Activated CD4-positive, alpha-beta T cell treated with anti-CD3 and anti-CD28 coated beads, Interleukin-2, amount 10 ng/mL, durations not matched to agents 24 days and 14 days (primary cell): Measurements from ENCODE around the gene PITPNC1. TPM values are rescaled to one million over a fixed set of nuclear protein-coding genes. Genes with fewer than 3 reads are reported as not detected.
"Not testable (repeated sequence)": the region's sequence is repeated elsewhere in the genome, so short reads cannot be mapped to it uniquely, and the experiment has no call there.

Experiments used
- DNase-seq: peaks from one replicate; pipeline ENCODE4 v3.0.0; 2022
- H3K27ac Mint-ChIP-seq: one replicate; pipeline ENCODE4 v1.8.0; 2022; ENCODE audit warnings: mild to moderate bottlenecking, mixed read lengths
- H3K27me3 Mint-ChIP-seq: one replicate; pipeline ENCODE4 v1.8.0; 2022; ENCODE audit warnings: mixed read lengths
- H3K36me3 Mint-ChIP-seq: one replicate; pipeline ENCODE4 v1.8.0; 2022; ENCODE audit warnings: low read depth, mild to moderate bottlenecking, mixed read lengths
- H3K4me1 Mint-ChIP-seq: one replicate; pipeline ENCODE4 v1.8.0; 2021; ENCODE audit warnings: mixed read lengths
- H3K4me3 Mint-ChIP-seq: one replicate; pipeline ENCODE4 v1.8.0; 2022; ENCODE audit warnings: mild to moderate bottlenecking, moderate library complexity, mixed read lengths
- H3K9me3 Mint-ChIP-seq: one replicate; pipeline ENCODE4 v1.8.0; 2021; ENCODE audit warnings: mixed read lengths
- intact Hi-C: fragments of 100-400 bp; cut with micrococcal nuclease; formaldehyde crosslinking; loops from one replicate; pipeline ENCODE4 v1.15.1; 2023
- total RNA-seq: library from RNA; stranded (reverse); gene quantifications from 2 replicates; pipeline ENCODE4 v1.2.3, GENCODE V29; 2022

The PITPNC1 gene
- total RNA-seq, 1 donor from 2014 or later, result 22.3 TPM

DNA sequence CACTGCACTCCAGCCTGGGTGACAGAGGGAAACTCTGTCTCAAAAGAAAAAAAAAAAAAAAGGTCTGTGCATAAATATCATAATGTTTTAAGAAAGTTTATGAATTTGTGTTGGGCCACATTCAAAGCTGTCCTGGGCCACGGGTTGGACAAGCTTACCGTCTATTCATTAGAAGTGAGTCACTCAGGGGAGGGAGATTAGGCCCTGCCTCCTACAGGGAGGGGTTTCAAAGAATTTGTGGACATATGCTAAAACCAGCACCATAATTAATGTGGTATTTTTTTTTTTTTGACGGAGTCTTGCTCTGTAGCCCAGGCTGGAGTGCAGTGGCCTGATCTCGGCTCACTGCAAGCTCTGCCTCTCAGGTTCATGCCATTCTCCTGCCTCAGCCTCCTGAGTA, 95.5 kb downstream of the PITPNC1 start:
- H3K27me3 Mint-ChIP-seq, result not testable (repeated sequence)
- H3K4me1 Mint-ChIP-seq, result peaks cover 54% of the 10 kb centered on the region

DNA sequence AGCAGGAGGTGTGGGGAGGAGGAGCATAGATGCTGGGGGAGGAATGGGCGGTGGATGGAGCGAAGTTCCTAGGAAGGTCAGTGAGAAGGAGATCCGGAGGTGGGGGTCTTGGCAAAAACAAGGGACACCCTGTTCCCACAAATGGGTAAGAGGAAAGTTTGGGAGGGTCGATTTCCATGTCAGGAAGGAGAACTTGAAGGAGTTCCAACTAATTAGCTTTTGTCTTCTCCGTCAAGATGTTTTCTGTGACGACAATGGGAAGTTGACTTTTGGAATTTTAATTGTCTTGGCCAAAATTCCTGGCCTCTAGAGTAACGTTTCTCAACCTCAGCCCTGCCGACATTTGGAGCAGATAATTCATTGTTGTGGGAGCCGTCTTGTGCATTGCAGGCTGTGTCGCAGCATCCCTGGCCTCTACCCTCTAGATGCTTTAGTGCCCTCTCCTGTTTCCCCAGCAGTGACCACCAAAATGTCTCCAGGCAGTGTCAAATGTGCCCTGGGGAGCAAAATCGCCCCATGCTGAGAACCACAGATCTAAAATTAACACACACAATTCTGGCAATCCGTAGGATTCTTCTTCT, 97.1 kb downstream of the PITPNC1 start:
- intact Hi-C loops, result loop anchor here (2.0 kb wide), 3 partner anchors 13 to 215 kb away; no protein-coding TSS in a partner anchor
- peaks cover 5% of the 10 kb centered on the region for H3K9me3 Mint-ChIP-seq
- H3K4me3 Mint-ChIP-seq, result peak overlapping the region; percentile 69
- H3K36me3 Mint-ChIP-seq, result peaks cover 5% of the 10 kb centered on the region
- H3K27ac Mint-ChIP-seq, result peak overlapping the region; percentile 87
- no peak for DNase-seq
- no peaks in the 10 kb centered on the region for H3K27me3 Mint-ChIP-seq
- peaks cover 56% of the 10 kb centered on the region for H3K4me1 Mint-ChIP-seq

More for the DNA sequence above, 95.5 kb downstream of the PITPNC1 start:
- H3K9me3 Mint-ChIP-seq, intact Hi-C loops, DNase-seq, H3K27ac Mint-ChIP-seq, H3K36me3 Mint-ChIP-seq, H3K4me3 Mint-ChIP-seq: not testable (repeated sequence)

- Mint-ChIP-seq H3K36me3 (peaks cover 5% of the 10 kb centered on the region), H3K4me1 (peaks cover 58% of the 10 kb centered on the region), H3K27me3 (no peaks in the 10 kb centered on the region), H3K27ac (peak overlapping the region; percentile 87), H3K9me3 (peaks cover 5% of the 10 kb centered on the region), H3K4me3 (peak overlapping the region; percentile 69)
- intact Hi-C loops, result loop anchor here (1.0 to 2.0 kb wide), 8 partner anchors 15 to 213 kb away; partner anchors contain the start of gene PITPNC1
- peak; percentile 95 for DNase-seq
Measured at GRCh38 chr17:67475161-67475937, 98.3 kb downstream of the PITPNC1 start.

- no peaks in the 10 kb centered on the region for H3K27me3 Mint-ChIP-seq
- no peak overlapping the region for H3K4me3 Mint-ChIP-seq
- H3K36me3 Mint-ChIP-seq, result peaks cover under 1% of the 10 kb centered on the region
- DNase-seq, result peak; percentile 65
- peak overlapping the region; percentile 75 for H3K27ac Mint-ChIP-seq
- peaks cover 1% of the 10 kb centered on the region for H3K9me3 Mint-ChIP-seq
- H3K4me1 Mint-ChIP-seq, result peaks cover 64% of the 10 kb centered on the region
- intact Hi-C loops, result no loop called here
Measured at GRCh38 chr17:67476787-67477335, 99.8 kb downstream of the PITPNC1 start.

DNA sequence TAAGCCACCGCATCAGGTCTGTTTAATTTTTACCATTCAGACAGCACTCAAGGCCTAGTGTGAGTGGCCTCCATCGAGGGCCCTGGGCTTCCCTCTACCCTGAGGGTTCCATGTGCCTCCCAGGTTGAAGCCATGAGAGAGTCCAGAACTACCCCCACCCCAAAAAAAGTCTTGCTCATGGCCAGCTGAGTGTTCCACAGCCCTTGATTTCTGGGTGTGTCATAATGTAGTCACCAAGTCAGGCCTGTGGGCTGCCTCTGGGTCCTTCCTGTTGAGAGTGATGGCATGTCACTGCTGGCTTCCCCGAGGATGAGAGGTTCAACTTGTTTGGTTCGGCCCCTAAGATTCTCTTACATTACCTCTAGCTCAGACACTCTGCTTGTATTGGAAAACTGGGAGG, 100.6 kb downstream of the PITPNC1 start:
- intact Hi-C loops, result no loop called here
- DNase-seq, result peak; percentile 87
- Mint-ChIP-seq H3K9me3 (no peaks in the 10 kb centered on the region), H3K27me3 (no peaks in the 10 kb centered on the region), H3K4me3 (peak overlapping the region; percentile 77), H3K36me3 (no peaks in the 10 kb centered on the region), H3K4me1 (peaks cover 69% of the 10 kb centered on the region), H3K27ac (peak overlapping the region; percentile 95)

DNA sequence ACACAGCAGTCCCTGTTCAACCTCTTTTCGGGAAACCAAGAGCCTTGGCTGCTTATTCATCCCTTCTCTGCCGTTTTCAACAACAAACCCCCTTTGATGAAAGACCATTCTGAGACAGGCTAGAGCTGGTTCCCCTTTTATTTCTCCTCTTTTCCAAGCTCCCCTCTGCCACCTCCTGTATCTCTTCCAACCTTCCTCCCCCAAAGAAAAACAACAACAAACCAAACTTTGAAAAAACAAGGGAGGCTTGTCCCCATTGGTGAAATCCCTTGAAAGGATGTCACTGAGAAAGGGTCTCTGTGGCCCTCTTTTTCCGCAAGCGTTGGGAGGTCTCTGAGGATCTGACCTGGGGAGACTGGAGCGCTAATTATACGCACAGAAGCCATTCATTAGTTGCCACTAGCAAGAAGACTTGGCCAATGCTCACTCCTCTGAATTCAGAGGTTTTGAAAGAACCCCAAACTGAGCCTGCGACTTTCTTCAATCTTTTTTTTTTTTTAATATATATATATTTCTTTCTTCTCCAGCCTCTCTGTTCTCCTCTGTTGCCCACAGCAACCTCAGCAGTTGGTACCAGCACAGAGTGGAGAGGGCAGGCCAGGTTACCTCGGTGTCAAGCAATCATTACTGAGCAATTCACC, 101.4 kb downstream of the PITPNC1 start:
- DNase-seq, result peak; percentile 63
- Mint-ChIP-seq H3K36me3 (no peaks in the 10 kb centered on the region), H3K9me3 (no peaks in the 10 kb centered on the region), H3K27ac (peak overlapping the region; percentile 95), H3K27me3 (no peaks in the 10 kb centered on the region), H3K4me1 (peaks cover 72% of the 10 kb centered on the region), H3K4me3 (peak overlapping the region; percentile 77)
- intact Hi-C loops, result no loop called here

GRCh38 chr17:67479148-67479547, 102.1 kb downstream of the PITPNC1 start:
- no peak for DNase-seq
- Mint-ChIP-seq H3K9me3 (no peaks in the 10 kb centered on the region), H3K4me1 (peaks cover 66% of the 10 kb centered on the region), H3K27me3 (no peaks in the 10 kb centered on the region), H3K27ac (peak overlapping the region; percentile 95), H3K36me3 (no peaks in the 10 kb centered on the region), H3K4me3 (peak overlapping the region; percentile 74)
- intact Hi-C loops, result no loop called here

DNA sequence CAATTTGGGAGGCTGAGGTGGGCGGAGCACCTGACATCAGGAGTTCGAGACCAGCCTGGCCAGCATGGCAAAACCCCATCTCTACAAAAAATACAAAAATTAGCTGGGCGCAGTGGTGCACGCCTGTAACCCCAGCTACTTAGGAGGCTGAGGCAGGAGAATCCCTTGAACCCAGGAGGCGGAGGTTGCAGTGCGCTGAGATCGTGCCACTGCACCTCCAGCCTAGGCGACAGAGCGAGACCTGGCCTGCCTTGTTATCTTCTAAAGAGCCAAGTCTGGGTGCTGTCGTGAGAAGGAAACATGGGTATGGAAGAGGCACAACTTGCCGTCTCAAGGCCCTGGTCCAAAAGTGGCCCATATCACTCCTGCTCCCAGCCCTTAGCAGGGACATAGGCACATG, 103.9 kb downstream of the PITPNC1 start:
- DNase-seq, intact Hi-C loops, H3K9me3 Mint-ChIP-seq, H3K27ac Mint-ChIP-seq, H3K4me3 Mint-ChIP-seq, H3K36me3 Mint-ChIP-seq, H3K27me3 Mint-ChIP-seq: not testable (repeated sequence)
- peaks cover 50% of the 10 kb centered on the region for H3K4me1 Mint-ChIP-seq

DNA sequence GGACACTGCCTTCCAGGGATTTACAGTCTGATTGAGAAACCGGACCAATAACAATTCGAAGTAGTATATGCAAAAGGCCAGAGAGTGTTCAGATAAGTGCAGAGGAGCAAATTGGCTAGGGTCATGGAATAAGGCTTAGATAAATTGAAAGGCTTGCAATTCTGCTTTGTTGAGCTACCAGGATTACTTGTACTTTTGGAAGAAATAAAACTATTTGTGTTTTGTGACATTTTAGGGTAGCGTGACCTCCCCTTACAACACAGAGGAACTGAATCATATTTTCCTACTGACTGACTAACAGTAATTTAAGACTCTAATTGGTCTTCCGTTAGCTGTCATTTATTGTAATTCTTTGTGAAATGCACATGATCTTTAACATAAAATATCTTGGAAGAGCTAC, 104.7 kb downstream of the PITPNC1 start:
- Mint-ChIP-seq H3K27me3 (no peaks in the 10 kb centered on the region), H3K4me1 (peaks cover 50% of the 10 kb centered on the region), H3K27ac (peak overlapping the region; percentile 81), H3K4me3 (peak overlapping the region; percentile 22), H3K9me3 (no peaks in the 10 kb centered on the region), H3K36me3 (no peaks in the 10 kb centered on the region)
- intact Hi-C loops, result no loop called here
- no peak for DNase-seq

DNA sequence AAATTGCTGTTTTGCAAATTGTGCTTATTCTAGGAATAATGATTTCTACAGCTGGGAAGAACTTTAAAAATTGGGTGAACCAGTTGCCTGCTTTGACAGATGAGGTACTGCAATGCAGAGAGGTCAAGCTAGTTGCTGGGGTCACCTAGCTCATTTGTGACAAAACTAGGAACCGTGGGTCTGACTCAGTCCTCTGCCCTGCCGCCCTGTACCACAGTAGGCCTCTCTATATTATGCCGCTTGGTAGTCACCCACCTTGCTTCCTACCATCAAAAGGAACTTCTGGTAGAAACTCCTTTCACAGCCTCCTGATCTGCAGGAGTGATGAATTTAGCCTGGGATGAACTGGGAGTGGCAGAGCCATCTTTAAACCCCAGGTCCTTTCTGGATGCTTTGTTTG, 105.7 kb downstream of the PITPNC1 start:
- Mint-ChIP-seq H3K4me3 (no peak overlapping the region), H3K27me3 (no peaks in the 10 kb centered on the region), H3K36me3 (no peaks in the 10 kb centered on the region), H3K4me1 (peaks cover 48% of the 10 kb centered on the region), H3K27ac (peak overlapping the region; percentile 56), H3K9me3 (no peaks in the 10 kb centered on the region)
- intact Hi-C loops, result no loop called here
- DNase-seq, result no peak

GRCh38 chr17:67484261-67484660, 107.2 kb downstream of the PITPNC1 start:
- no peaks in the 10 kb centered on the region for H3K27me3 Mint-ChIP-seq
- H3K4me1 Mint-ChIP-seq, result peaks cover 39% of the 10 kb centered on the region
- peak overlapping the region; percentile 8 for H3K27ac Mint-ChIP-seq
- H3K4me3 Mint-ChIP-seq, result no peak overlapping the region
- H3K36me3 Mint-ChIP-seq, result peaks cover 3% of the 10 kb centered on the region
- intact Hi-C loops, result no loop called here
- no peak for DNase-seq
- peaks cover 2% of the 10 kb centered on the region for H3K9me3 Mint-ChIP-seq

DNA sequence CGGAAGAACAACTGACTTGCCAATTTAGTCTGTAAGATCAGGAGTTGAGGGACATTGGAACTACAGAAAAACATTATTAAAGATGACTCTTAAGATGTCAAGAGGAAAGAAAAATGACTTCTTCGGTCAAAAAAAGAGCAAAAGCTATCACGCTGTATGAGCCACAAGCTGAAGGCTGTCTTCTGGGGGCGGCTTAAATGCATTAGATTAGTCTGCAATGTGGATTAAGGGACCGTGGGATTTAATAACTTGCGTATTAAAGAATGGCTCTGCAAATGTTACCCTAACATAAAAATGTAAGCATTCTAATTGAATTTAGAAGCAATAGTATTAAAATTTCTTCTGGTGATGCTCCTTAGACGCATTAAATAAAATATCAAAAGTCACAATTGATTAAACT, 108.6 kb downstream of the PITPNC1 start:
- Mint-ChIP-seq H3K4me1 (peaks cover 27% of the 10 kb centered on the region), H3K27me3 (no peaks in the 10 kb centered on the region), H3K9me3 (peaks cover 4% of the 10 kb centered on the region), H3K36me3 (peaks cover 6% of the 10 kb centered on the region), H3K4me3 (no peak overlapping the region), H3K27ac (no peak overlapping the region)
- DNase-seq, result no peak
- intact Hi-C loops, result no loop called here

DNA sequence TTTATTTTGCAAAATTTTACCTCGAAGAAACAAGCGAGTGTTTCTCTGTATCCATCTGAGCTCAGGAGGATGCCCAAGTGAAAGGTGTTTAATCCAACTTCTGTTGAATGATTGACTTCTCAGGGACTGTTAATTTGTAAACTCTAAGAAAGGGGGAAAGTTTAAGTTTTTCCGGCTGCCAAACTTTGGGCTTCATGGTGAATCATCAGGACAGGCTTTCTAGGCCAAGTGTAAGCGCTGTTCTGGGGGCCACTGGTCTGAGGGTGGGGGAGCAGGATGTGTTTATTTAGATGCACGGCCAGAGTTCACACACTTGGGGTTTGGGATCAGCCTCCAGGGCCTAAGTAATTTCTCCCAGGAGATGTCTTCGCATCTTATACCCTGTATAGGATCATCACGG, 110.4 kb downstream of the PITPNC1 start:
- no peak overlapping the region for H3K4me3 Mint-ChIP-seq
- intact Hi-C loops, result no loop called here
- peaks cover 4% of the 10 kb centered on the region for H3K9me3 Mint-ChIP-seq
- H3K27me3 Mint-ChIP-seq, result no peaks in the 10 kb centered on the region
- no peak for DNase-seq
- no peak overlapping the region for H3K27ac Mint-ChIP-seq
- H3K36me3 Mint-ChIP-seq, result peaks cover 8% of the 10 kb centered on the region
- H3K4me1 Mint-ChIP-seq, result peaks cover 20% of the 10 kb centered on the region

- peaks cover 4% of the 10 kb centered on the region for H3K9me3 Mint-ChIP-seq
- peaks cover 19% of the 10 kb centered on the region for H3K4me1 Mint-ChIP-seq
- H3K36me3 Mint-ChIP-seq, result peaks cover 8% of the 10 kb centered on the region
- no peak overlapping the region for H3K27ac Mint-ChIP-seq
- intact Hi-C loops, result no loop called here
- no peak for DNase-seq
- no peak overlapping the region for H3K4me3 Mint-ChIP-seq
- no peaks in the 10 kb centered on the region for H3K27me3 Mint-ChIP-seq
Measured at GRCh38 chr17:67488161-67488560, 111.1 kb downstream of the PITPNC1 start.
